GM12874 (cell line): Measurements from ENCODE around the gene WNT3A.

Experiments used
- TF ChIP-seq, protein P1 (sequence below): IDR thresholded peaks from 2 replicates; pipeline ENCODE4 v1.5.1; 2011; ENCODE audit warnings: low read depth, mild to moderate bottlenecking, control low read depth, low read length, moderate library complexity; ENCODE audit not compliant: insufficient read depth

WNT3A gene

DNA sequence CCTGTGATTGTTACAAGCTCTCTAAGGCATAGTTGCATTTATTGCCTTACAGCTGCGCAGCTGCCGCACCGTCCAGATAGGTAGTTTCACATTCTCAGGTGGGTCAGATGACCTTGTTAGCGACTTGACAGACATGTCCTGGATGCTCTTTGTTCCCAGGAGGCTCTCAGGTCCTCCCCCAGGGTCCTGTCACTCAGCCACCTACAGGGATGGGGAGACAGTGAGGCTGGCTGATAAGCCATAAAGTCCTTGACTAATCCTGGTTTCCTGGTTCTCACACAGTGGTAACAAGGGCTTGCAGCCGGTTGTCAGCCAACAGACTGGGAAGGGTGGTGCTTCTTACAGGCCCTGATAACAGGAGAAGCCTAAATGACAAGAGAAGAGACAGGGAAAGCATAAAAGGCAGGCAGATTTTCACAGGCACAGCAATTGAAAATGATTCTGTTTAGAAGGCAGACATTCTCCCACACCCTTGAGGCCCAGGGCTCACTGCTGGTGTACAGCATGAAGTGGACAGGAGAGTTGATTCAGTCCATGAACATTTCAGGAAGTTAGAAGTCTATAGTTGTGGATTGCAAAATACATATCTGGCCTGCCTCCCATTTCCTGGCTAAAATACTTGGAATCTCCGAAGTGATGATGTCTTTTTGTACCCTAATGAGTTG is 78.6 kb downstream of the WNT3A start:
- TF ChIP-seq, protein P1, sequence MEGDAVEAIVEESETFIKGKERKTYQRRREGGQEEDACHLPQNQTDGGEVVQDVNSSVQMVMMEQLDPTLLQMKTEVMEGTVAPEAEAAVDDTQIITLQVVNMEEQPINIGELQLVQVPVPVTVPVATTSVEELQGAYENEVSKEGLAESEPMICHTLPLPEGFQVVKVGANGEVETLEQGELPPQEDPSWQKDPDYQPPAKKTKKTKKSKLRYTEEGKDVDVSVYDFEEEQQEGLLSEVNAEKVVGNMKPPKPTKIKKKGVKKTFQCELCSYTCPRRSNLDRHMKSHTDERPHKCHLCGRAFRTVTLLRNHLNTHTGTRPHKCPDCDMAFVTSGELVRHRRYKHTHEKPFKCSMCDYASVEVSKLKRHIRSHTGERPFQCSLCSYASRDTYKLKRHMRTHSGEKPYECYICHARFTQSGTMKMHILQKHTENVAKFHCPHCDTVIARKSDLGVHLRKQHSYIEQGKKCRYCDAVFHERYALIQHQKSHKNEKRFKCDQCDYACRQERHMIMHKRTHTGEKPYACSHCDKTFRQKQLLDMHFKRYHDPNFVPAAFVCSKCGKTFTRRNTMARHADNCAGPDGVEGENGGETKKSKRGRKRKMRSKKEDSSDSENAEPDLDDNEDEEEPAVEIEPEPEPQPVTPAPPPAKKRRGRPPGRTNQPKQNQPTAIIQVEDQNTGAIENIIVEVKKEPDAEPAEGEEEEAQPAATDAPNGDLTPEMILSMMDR: no peak

DNA sequence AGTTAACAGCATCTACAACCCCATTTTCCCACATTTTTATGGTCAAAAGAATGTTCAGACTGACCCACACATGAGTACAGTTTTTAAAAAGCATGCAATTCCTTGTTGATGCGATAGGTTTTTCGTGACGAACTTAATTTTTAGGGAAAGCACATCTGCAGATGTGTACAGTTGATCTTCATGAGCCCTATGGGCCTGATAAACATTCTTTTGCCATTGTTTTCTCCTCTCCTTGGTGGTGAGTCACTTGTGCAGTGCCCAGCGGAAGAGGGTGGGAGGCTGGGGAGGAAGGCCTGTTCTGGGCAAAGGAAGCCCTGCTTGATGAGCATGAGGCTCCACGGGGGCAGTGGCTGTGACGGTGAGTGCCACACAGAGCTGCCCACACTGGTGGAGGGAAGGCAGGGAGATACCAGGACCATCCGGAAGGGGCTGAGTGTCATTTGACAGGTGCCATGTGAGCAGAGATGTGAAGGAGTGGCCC is 81.0 kb downstream of the WNT3A start:
- TF ChIP-seq, protein P1: no peak

DNA sequence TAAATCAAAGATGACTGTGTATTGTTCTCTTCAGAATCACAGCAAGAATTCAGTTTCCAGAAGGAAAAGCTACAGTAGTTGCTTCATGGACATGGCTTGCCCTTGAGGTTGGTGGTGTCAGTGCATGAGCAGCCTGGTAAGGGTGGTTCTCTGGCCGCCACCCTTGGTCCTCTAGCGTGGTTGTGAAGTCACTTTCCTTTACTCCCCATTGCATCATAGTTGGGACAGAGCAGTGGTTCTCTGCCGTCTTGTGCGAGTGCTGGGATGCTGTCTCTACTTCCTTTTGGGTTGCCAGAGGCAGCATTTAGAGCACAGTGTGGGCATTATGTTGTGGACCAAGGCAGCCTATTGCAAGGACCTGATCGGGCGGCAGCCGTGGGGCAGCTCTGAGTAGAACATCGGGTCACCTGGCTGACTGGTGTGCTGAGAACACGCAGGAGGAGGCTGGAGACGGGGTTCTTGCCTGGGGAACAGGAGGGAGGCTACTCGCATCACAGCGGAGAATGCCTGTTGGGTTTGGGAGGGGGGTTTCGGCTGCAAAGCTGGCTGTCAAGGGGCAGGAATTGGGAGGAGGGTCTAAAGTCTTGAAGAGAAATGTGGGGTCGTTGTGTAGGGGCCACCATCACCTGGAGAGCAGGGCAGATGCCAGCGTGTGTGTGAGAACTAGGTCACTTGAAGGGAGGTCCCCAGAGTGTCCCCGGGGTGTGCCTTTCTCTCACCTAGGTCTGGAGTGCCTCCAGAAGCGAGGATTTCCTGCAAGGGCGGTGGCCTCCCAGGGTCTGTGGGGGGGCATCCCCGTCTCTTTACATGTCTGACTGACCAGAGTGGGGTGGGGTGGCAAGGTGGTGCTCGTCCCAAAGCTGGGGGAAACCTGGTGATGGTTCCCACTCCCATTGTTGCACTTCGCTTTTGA is 82.0 kb downstream of the WNT3A start:
- TF ChIP-seq, protein P1: no peak

DNA sequence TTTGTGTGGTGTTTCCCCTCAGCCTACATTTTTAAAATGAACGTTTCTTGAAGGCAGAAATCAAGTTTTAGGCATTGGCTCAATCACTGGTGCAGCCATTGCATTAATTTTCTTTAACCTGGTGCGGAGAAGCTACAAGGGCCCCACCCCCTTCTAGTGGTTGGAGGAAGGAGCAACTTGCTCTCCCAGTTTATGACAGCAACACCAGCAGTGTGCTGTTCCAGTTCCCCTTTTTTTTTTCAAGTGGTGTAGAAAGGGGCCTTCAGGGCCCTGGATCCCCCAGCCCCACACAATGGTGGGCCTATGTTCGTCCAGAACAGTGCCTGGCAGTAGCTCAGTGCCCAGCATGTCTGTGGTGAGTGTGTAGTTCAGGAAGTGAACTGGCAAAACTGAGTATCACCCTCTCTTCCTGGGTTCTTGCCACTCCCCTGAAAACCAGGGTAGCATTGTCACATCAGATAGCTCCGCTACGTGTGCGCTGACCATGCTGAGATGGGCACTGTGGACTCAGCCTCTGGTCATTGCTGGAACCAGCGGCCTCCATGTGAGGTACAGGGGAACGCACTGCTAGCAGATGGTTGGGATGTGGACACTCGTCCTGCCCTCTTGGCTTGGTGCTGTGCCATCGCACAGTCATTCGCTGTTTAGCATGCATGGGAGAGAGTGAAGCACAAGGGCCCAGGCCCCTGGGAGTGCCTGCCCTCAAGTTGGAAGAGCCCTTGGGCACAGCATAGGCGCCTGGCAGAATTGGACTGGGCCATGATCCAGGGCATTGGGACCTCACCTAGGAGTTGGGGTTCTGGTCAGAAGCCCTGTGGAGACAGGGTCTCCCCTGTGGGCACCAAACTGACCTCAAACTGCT is 83.0 kb downstream of the WNT3A start:
- TF ChIP-seq, protein P1: no peak

DNA sequence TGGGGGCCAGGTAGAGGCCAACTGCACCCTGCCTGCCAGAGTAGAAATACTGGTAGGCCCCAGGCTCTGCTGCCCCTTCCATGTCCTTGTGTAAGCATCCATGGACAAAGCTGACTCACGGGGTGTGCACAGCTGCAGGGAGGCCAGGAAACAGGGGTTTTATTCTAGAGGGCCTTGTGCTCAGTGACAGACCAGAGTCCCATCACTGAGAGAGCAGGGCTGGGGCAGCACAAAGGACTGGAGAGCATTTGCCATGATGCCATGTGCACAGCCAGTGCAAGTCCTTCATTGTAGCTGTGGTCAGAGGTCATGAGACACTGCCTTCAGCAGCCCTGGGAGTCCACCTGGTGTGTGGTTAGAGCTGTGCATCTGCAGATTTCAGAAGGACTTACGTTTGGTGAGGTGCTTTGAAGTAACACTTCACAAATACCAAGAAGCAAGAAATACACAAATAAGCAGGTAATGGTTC is 83.8 kb downstream of the WNT3A start:
- TF ChIP-seq, protein P1: no peak

DNA sequence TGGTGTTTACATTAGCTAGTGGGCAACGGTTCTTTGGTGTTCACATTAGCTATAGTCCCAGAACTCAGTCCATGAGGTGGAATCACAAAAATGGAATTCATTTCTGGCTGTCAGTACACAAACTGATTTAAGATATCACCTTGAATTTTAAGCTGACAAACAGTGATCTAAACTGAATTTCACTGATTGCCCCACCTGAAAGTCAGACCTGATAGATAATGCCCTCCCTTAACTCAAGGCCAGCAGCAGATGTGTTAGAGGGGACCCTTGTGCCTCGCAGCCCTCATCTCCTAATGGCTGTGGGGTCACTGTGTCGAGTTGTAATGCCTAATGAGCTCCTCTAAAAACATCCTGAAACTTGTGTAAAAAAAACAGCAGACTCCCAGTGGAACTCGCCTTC is 84.3 kb downstream of the WNT3A start:
- TF ChIP-seq, protein P1: no peak
